Measurements from ENCODE around the gene CRB1. TPM values are rescaled to one million over a fixed set of nuclear protein-coding genes. Genes with fewer than 3 reads are reported as not detected.

CRB1 gene
- total and polyA plus RNA-seq, 2 of the 8 experiments (the other 6 are each of a cell fraction or from before 2014, with no cell fraction given), result 0.03 TPM; not detected in 1

DNA sequence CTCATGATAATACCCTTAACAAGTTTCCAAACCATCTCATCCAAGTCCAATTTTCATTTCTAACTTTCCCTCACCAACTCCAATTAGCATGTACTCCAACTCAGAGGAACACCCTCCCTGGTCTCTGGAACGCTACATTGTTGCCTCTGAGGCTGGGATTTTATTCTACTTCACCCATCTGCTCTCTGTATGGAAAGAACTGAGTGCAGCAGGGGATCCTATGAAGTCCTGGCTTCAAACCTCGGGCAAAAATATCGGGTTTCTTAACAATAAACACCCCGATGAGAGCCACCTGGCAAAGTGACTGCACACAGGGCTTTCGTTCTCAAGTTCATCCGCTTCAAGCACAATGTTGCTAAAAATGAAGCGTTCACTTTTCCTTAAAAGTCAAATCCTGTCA is 99.6 kb downstream of the CRB1 start (continued):
- TF ChIP-seq, protein P1, sequence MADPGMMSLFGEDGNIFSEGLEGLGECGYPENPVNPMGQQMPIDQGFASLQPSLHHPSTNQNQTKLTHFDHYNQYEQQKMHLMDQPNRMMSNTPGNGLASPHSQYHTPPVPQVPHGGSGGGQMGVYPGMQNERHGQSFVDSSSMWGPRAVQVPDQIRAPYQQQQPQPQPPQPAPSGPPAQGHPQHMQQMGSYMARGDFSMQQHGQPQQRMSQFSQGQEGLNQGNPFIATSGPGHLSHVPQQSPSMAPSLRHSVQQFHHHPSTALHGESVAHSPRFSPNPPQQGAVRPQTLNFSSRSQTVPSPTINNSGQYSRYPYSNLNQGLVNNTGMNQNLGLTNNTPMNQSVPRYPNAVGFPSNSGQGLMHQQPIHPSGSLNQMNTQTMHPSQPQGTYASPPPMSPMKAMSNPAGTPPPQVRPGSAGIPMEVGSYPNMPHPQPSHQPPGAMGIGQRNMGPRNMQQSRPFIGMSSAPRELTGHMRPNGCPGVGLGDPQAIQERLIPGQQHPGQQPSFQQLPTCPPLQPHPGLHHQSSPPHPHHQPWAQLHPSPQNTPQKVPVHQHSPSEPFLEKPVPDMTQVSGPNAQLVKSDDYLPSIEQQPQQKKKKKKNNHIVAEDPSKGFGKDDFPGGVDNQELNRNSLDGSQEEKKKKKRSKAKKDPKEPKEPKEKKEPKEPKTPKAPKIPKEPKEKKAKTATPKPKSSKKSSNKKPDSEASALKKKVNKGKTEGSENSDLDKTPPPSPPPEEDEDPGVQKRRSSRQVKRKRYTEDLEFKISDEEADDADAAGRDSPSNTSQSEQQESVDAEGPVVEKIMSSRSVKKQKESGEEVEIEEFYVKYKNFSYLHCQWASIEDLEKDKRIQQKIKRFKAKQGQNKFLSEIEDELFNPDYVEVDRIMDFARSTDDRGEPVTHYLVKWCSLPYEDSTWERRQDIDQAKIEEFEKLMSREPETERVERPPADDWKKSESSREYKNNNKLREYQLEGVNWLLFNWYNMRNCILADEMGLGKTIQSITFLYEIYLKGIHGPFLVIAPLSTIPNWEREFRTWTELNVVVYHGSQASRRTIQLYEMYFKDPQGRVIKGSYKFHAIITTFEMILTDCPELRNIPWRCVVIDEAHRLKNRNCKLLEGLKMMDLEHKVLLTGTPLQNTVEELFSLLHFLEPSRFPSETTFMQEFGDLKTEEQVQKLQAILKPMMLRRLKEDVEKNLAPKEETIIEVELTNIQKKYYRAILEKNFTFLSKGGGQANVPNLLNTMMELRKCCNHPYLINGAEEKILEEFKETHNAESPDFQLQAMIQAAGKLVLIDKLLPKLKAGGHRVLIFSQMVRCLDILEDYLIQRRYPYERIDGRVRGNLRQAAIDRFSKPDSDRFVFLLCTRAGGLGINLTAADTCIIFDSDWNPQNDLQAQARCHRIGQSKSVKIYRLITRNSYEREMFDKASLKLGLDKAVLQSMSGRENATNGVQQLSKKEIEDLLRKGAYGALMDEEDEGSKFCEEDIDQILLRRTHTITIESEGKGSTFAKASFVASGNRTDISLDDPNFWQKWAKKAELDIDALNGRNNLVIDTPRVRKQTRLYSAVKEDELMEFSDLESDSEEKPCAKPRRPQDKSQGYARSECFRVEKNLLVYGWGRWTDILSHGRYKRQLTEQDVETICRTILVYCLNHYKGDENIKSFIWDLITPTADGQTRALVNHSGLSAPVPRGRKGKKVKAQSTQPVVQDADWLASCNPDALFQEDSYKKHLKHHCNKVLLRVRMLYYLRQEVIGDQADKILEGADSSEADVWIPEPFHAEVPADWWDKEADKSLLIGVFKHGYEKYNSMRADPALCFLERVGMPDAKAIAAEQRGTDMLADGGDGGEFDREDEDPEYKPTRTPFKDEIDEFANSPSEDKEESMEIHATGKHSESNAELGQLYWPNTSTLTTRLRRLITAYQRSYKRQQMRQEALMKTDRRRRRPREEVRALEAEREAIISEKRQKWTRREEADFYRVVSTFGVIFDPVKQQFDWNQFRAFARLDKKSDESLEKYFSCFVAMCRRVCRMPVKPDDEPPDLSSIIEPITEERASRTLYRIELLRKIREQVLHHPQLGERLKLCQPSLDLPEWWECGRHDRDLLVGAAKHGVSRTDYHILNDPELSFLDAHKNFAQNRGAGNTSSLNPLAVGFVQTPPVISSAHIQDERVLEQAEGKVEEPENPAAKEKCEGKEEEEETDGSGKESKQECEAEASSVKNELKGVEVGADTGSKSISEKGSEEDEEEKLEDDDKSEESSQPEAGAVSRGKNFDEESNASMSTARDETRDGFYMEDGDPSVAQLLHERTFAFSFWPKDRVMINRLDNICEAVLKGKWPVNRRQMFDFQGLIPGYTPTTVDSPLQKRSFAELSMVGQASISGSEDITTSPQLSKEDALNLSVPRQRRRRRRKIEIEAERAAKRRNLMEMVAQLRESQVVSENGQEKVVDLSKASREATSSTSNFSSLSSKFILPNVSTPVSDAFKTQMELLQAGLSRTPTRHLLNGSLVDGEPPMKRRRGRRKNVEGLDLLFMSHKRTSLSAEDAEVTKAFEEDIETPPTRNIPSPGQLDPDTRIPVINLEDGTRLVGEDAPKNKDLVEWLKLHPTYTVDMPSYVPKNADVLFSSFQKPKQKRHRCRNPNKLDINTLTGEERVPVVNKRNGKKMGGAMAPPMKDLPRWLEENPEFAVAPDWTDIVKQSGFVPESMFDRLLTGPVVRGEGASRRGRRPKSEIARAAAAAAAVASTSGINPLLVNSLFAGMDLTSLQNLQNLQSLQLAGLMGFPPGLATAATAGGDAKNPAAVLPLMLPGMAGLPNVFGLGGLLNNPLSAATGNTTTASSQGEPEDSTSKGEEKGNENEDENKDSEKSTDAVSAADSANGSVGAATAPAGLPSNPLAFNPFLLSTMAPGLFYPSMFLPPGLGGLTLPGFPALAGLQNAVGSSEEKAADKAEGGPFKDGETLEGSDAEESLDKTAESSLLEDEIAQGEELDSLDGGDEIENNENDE (IDR thresholded peaks at IDR 0.05; ENCODE audit: insufficient replicate concordance, low read length), result no peak
- TF ChIP-seq KDM5A (IDR thresholded peaks at IDR 0.05; ENCODE audit: low read length) (no peak), SIX5 (IDR thresholded peaks at IDR 0.05; ENCODE audit: low read depth, low read length) (no peak), SIRT6 (IDR thresholded peaks at IDR 0.05; ENCODE audit: low read length) (no peak), SP1 (IDR thresholded peaks at IDR 0.05; ENCODE audit: low read depth, low read length) (no peak), SP2 (IDR thresholded peaks at IDR 0.05; ENCODE audit: low read length) (no peak), RXRA (IDR thresholded peaks at IDR 0.05; ENCODE audit: insufficient read depth, low read depth, low read length) (no peak), POLR2AphosphoS5 (IDR thresholded peaks at IDR 0.05; ENCODE audit: low read depth, low read length) (no peak), GTF2F1 (IDR thresholded peaks at IDR 0.05; ENCODE audit: borderline replicate concordance, low read depth, low read length) (no peak), GABPA (IDR thresholded peaks at IDR 0.05; ENCODE audit: borderline replicate concordance, insufficient read depth, low read length) (no peak), MAFK (IDR thresholded peaks at IDR 0.05; ENCODE audit: low read depth, low read length) (no peak), YY1 (IDR thresholded peaks at IDR 0.05; ENCODE audit: low read depth, low read length) (no peak)
